Testis (tissue), 3 donors: Measurements from ENCODE around the gene FOXR2. TPM values are rescaled to one million over a fixed set of nuclear protein-coding genes. Genes with fewer than 3 reads are reported as not detected.

ENCODE experiments used
- DNase-seq: peaks from one replicate; pipeline ENCODE4 v3.0.0-alpha.2; 2019
- H3K27ac ChIP-seq, 2 donors: fragments of 200-600 bp; sonication (generic); one replicate each; pipeline ENCODE4 v1.5.1; 2019
- H3K27me3 ChIP-seq: fragments of 200-600 bp; sonication (generic); one replicate; pipeline ENCODE4 v1.5.1; 2019
- H3K36me3 ChIP-seq: fragments of 200-600 bp; sonication (generic); one replicate; pipeline ENCODE4 v1.5.1; 2017; ENCODE audit warnings: low read depth; ENCODE audit errors: missing control alignments
- H3K4me1 ChIP-seq: fragments of 200-600 bp; sonication (generic); one replicate; pipeline ENCODE4 v1.5.1; 2019
- H3K4me3 ChIP-seq, 2 donors: fragments of 200-600 bp; sonication (generic); one replicate each; pipeline ENCODE4 v1.5.1; 2017 to 2019
- H3K9me3 ChIP-seq: fragments of 200-600 bp; sonication (generic); one replicate; pipeline ENCODE4 v1.5.1; 2017
- CTCF ChIP-seq, 3 experiments: fragments of 450-650 bp in 2 of 3; fragments of 200-600 bp in 1 of 3; sonication (generic) in 1 of 3; IDR thresholded peaks; one replicate each; pipeline ENCODE4 v1.5.1; 2016 to 2019; ENCODE audit warnings: antibody characterized with exemption in 3 of 3, mild to moderate bottlenecking in 2 of 3, moderate library complexity in 1 of 3
- POLR2A ChIP-seq: fragments of 450-650 bp; IDR thresholded peaks from one replicate; pipeline ENCODE4 v1.6.1; 2017; ENCODE audit warnings: antibody characterized with exemption, mild to moderate bottlenecking, moderate library complexity
- WGBS, 2 donors: methylation state at CpG; one replicate each; pipeline ENCODE4 v1.1.5; 2018; 5-methylcytosine and 5-hydroxymethylcytosine counted together
- intact Hi-C: fragments of 100-400 bp; cut with DNase I; formaldehyde crosslinking; loops from one replicate; pipeline ENCODE4 v1.15.1; 2023; ENCODE audit warnings: low total_unique reads
- polyA plus RNA-seq: library from polyadenylated mRNA; stranded (reverse); fragments of 350-450 nt; fragmentation: Illumina TruSeq; extraction: RNeasy Lipid Tissue Mini Kit (QIAGEN cat#74804); gene quantifications from one replicate; pipeline ENCODE4 v1.2.3, GENCODE V29; 2014; ENCODE audit warnings: low read depth, low replicate concordance; ENCODE audit not compliant: insufficient read depth
- small RNA-seq, 2 donors: library from RNA; depleted of rRNA; stranded (forward); fragments of <200 nt; gene quantifications; one replicate each; pipeline ENCODE3, GENCODE V24; 2016
- total RNA-seq, 2 donors: library from RNA; depleted of rRNA; stranded (reverse); fragments of >200 nt; gene quantifications; one replicate each; pipeline ENCODE4 v1.2.3, GENCODE V29; 2016

Gene FOXR2
- total and polyA plus RNA-seq, 3 donors from 2014 or later: 2.3 to 5.6 (median 3.3) TPM

GRCh38 chrX:55640854-55641253, 17.7 kb downstream of the FOXR2 start:
- Histone ChIP-seq H3K9me3 (no peaks in the 10 kb centered on the region), H3K4me3 (no peak overlapping the region), H3K36me3 (no peaks in the 10 kb centered on the region), H3K4me1 (no peaks in the 10 kb centered on the region), H3K27ac (no peak overlapping the region), H3K27me3 (no peaks in the 10 kb centered on the region)
- 78% methylated on average over 4 of the region's 4 CpGs for WGBS, 2 donors
- DNase-seq: no peak
- intact Hi-C loops: no loop called here
- TF ChIP-seq POLR2A (no peak), CTCF (IDR thresholded peaks at IDR 0.05) (no peak)

GRCh38 chrX:55648434-55648833, 25.2 kb downstream of the FOXR2 start:
- no peak for DNase-seq
- no peak for TF ChIP-seq POLR2A
- TF ChIP-seq CTCF (IDR thresholded peaks at IDR 0.05): no peak
- H3K9me3 ChIP-seq: no peaks in the 10 kb centered on the region
- no peak overlapping the region for H3K4me3 ChIP-seq
- no peaks in the 10 kb centered on the region for H3K36me3 ChIP-seq
- H3K27ac ChIP-seq: no peak overlapping the region
- intact Hi-C loops: no loop called here
- H3K27me3 ChIP-seq: no peaks in the 10 kb centered on the region
- no peaks in the 10 kb centered on the region for H3K4me1 ChIP-seq
- 88 to 95% methylated on average over 4 to 5 of the region's 5 CpGs for WGBS, 2 donors

- Histone ChIP-seq H3K9me3 (no peaks in the 10 kb centered on the region), H3K36me3 (no peaks in the 10 kb centered on the region), H3K27ac (no peak overlapping the region), H3K4me3 (no peak overlapping the region), H3K27me3 (no peaks in the 10 kb centered on the region), H3K4me1 (no peaks in the 10 kb centered on the region)
- no peak for DNase-seq
- TF ChIP-seq POLR2A: no peak
- TF ChIP-seq CTCF (IDR thresholded peaks at IDR 0.05): no peak
- 43 to 58% methylated on average over 2 of the region's 2 CpGs for WGBS, 2 donors
- intact Hi-C loops: no loop called here
Measured at GRCh38 chrX:55659931-55660330, 36.7 kb downstream of the FOXR2 start.

GRCh38 chrX:55663584-55663983, 40.4 kb downstream of the FOXR2 start:
- no peak for DNase-seq
- Histone ChIP-seq H3K4me3 (no peak overlapping the region), H3K9me3 (no peaks in the 10 kb centered on the region), H3K27me3 (no peaks in the 10 kb centered on the region), H3K27ac (no peak overlapping the region), H3K36me3 (no peaks in the 10 kb centered on the region), H3K4me1 (no peaks in the 10 kb centered on the region)
- intact Hi-C loops: no loop called here
- no peak for TF ChIP-seq CTCF (IDR thresholded peaks at IDR 0.05)
- TF ChIP-seq POLR2A: no peak
- 68 to 73% methylated on average over 3 of the region's 3 CpGs for WGBS, 2 donors

GRCh38 chrX:55668084-55668483, 44.9 kb downstream of the FOXR2 start:
- H3K9me3 ChIP-seq: no peaks in the 10 kb centered on the region
- H3K4me1 ChIP-seq: no peaks in the 10 kb centered on the region
- no peaks in the 10 kb centered on the region for H3K36me3 ChIP-seq
- H3K4me3 ChIP-seq: no peak overlapping the region
- H3K27ac ChIP-seq: no peak overlapping the region
- no peak for TF ChIP-seq POLR2A
- H3K27me3 ChIP-seq: no peaks in the 10 kb centered on the region
- WGBS, 2 donors: 47 to 75% methylated on average over 1 of the region's 1 CpG
- DNase-seq: no peak
- intact Hi-C loops: no loop called here

Small RNAs within 50 kb of the gene (small RNA-seq; reads per million reads assigned to genes)
- gene RF00019: 0 reads per million in 2 donors

Other genes starting within 250 kb of the FOXR2 start
- 100 to 1,000 TPM; 103 to 119 TPM for gene MAGEH1, start 171.3 kb upstream of the FOXR2 start, total RNA-seq
- gene MAGEH1, start 171.3 kb upstream of the FOXR2 start, polyA plus RNA-seq: 87.0 TPM
- gene USP51, start 133.6 kb upstream of the FOXR2 start, total RNA-seq: 10 to 100 TPM in 1 of 2 donors, 1 to 10 TPM in 1; 9.6 to 13.3 TPM
- gene USP51, start 133.6 kb upstream of the FOXR2 start, polyA plus RNA-seq: 0.50 TPM
- 10 to 100 TPM; 33.2 to 33.6 TPM for gene RRAGB, start 94.3 kb downstream of the FOXR2 start, total RNA-seq
- gene RRAGB, start 94.3 kb downstream of the FOXR2 start, polyA plus RNA-seq: 25.0 TPM